Measurements from ENCODE around the gene STXBP5L.

DNA sequence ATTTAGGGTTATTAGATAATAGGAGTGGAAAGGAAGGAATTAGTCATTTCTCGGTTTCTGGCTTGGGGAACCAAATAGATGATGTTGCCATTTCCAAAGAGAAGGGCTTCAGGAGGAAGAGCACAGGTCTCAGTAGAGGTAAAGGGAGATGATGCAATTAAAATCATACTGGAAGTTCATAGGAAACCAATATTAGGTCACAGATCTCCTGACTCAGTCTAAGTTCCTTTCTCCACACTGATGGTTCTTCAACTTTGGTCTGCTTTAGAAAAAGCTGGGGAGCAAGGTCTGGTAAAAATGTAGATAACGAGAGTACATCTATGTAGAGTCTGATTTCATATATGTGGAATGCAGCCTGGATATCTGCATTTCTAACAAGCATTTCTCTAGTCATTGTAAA lies 506.9 kb downstream of the STXBP5L start:
- TF ChIP-seq POLR2A (IDR thresholded peaks at IDR 0.05) = no peak
- TF ChIP-seq, protein P1, sequence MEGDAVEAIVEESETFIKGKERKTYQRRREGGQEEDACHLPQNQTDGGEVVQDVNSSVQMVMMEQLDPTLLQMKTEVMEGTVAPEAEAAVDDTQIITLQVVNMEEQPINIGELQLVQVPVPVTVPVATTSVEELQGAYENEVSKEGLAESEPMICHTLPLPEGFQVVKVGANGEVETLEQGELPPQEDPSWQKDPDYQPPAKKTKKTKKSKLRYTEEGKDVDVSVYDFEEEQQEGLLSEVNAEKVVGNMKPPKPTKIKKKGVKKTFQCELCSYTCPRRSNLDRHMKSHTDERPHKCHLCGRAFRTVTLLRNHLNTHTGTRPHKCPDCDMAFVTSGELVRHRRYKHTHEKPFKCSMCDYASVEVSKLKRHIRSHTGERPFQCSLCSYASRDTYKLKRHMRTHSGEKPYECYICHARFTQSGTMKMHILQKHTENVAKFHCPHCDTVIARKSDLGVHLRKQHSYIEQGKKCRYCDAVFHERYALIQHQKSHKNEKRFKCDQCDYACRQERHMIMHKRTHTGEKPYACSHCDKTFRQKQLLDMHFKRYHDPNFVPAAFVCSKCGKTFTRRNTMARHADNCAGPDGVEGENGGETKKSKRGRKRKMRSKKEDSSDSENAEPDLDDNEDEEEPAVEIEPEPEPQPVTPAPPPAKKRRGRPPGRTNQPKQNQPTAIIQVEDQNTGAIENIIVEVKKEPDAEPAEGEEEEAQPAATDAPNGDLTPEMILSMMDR (IDR thresholded peaks at IDR 0.05) = no peak
- no peak for TF ChIP-seq EP300 (IDR thresholded peaks at IDR 0.05)

All from ovary (tissue), 3 donors.